Measurements from ENCODE around the gene PRTFDC1. TPM values are rescaled to one million over a fixed set of nuclear protein-coding genes. Genes with fewer than 3 reads are reported as not detected.

The PRTFDC1 gene, protein sequence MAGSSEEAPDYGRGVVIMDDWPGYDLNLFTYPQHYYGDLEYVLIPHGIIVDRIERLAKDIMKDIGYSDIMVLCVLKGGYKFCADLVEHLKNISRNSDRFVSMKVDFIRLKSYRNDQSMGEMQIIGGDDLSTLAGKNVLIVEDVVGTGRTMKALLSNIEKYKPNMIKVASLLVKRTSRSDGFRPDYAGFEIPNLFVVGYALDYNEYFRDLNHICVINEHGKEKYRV
- 7.8 and 9.4 TPM in 2 replicates for total RNA-seq

DNA sequence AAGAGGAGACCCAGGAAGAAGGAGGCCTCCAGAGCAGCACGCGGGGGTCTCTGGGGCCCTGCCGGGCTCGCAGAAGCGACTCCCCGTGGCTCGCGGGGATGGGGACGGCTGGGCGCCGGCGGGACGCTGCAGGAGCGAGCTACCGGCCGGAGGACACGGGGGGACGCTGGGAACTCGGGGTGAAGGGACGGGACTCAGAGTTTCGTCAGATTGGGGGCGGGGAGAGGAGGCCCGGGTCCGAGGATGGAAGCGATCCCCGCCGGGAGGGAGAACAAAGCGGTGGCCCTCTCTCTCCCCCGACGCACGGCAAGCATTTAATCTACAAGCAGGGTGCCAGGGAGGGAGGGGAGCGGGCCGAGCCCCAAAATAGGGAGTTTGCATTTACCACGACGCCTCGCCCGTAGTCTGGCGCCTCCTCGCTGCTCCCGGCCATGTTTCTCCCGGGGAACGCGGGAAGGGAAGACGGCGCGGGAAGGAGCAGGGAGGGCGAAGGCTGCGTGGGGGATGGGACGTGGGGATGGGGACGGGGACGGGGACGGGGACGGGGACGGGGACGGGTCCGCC lies at the start of gene PRTFDC1:
Gene PRTFDC1 (minus strand): TSS at position 464 of the 564 bp plus-strand sequence. CDS start 31 bp downstream, at position 433.

Other genes starting within 250 kb of the PRTFDC1 start
- 75.5 and 79.5 TPM in 2 replicates for gene ARHGAP21, start 228.7 kb downstream of the PRTFDC1 start, total RNA-seq
- gene ENKUR, start 63.6 kb upstream of the PRTFDC1 start, total RNA-seq: 0.39 and 0.47 TPM in 2 replicates
- 1.3 and 2.9 TPM in 2 replicates for gene THNSL1, start 64.0 kb upstream of the PRTFDC1 start, total RNA-seq
- not detected in 2 replicates for gene GPR158, start 222.4 kb upstream of the PRTFDC1 start, total RNA-seq

Data from mammary microvascular endothelial cell (primary cell).